GM12878 (cell line): ENCODE measurements around the gene ARID3B. TPM values are rescaled to one million over a fixed set of nuclear protein-coding genes. Genes with fewer than 3 reads are reported as not detected.

ENCODE experiments used
- KLF5 ChIP-seq: fragments of 450-650 bp; IDR thresholded peaks from 2 replicates; pipeline ENCODE4 v1.6.1; 2014; ENCODE audit warnings: mild to moderate bottlenecking; ENCODE audit not compliant: partially characterized antibody
- SMC3 ChIP-seq: IDR thresholded peaks from 2 replicates; pipeline ENCODE4 v1.6.1; 2011; ENCODE audit warnings: low read length, improper control_type of control experiment, borderline replicate concordance
- YY1 ChIP-seq: IDR thresholded peaks from 2 replicates; pipeline ENCODE4 v1.6.1; 2011; ENCODE audit warnings: low read depth, mild to moderate bottlenecking, low read length
- ZBED1 ChIP-seq: IDR thresholded peaks from 2 replicates; pipeline ENCODE4 v1.6.1; 2016; ENCODE audit warnings: borderline replicate concordance
- ZNF592 ChIP-seq: fragments of 450-650 bp; IDR thresholded peaks from 2 replicates; pipeline ENCODE4 v1.6.1; 2017; ENCODE audit warnings: mild to moderate bottlenecking, moderate library complexity
- polyA plus RNA-seq, 11 experiments: library from polyadenylated mRNA; depleted of rRNA in 4 of 11; unstranded in 6 of 11; stranded (reverse) in 5 of 11; fragments of >200 nt; fragmentation: Nextera tagmentation in 4 of 11; fragmentation: Illumina TruSeq in 1 of 11; extraction: Ambion mirVana in 4 of 11; extraction: Trizol in 1 of 11; gene quantifications; 1 replicate in 1 of 11; 2 replicates in 10 of 11; pipeline versions ENCODE4 v1.2.1 to v1.2.3, GENCODE V29; 2011 to 2016; ENCODE audit warnings: inconsistent platforms in 2 of 11, missing spikeins in 2 of 11, low read depth in 1 of 11
- total RNA-seq, 4 experiments: library from RNA; depleted of rRNA in 3 of 4; stranded (reverse); fragments of >200 nt in 3 of 4; fragmentation: Illumina TruSeq in 1 of 4; extraction: Trizol in 1 of 4; gene quantifications; 2 replicates each; pipeline versions ENCODE4 v1.2.1 to v1.2.3, GENCODE V29; 2013 to 2021
- TF ChIP-seq, protein P1 (sequence below): fragments of 450-650 bp; formaldehyde crosslinking; IDR thresholded peaks from 2 replicates; pipeline ENCODE4 v1.4.0; 2020; ENCODE audit warnings: mild to moderate bottlenecking, moderate library complexity
- TF ChIP-seq, protein P2 (sequence below): fragments of 450-650 bp; IDR thresholded peaks from 2 replicates; pipeline ENCODE4 v1.6.1; 2017; ENCODE audit warnings: antibody characterized with exemption, mild to moderate bottlenecking, moderate library complexity
- TF ChIP-seq, protein P3 (sequence below), 3 experiments: IDR thresholded peaks in 2 of 3; conservative IDR thresholded peaks in 1 of 3; 2 replicates each; pipeline ENCODE4 v1.5.1; 2011; ENCODE audit warnings: low read depth in 3 of 3, low read length in 3 of 3, mild to moderate bottlenecking in 3 of 3, control low read depth in 2 of 3, moderate library complexity in 2 of 3, inconsistent platforms in 1 of 3, mixed read lengths in 1 of 3; ENCODE audit not compliant: control insufficient read depth in 2 of 3, insufficient read depth in 1 of 3; ENCODE audit errors: extremely low read depth in 1 of 3

Gene ARID3B
- total and polyA plus RNA-seq, 10 of the 15 experiments (the other 5 are each of a cell fraction or from before 2014, with no cell fraction given): 1.1 to 33.4 (median 24.0) TPM

DNA sequence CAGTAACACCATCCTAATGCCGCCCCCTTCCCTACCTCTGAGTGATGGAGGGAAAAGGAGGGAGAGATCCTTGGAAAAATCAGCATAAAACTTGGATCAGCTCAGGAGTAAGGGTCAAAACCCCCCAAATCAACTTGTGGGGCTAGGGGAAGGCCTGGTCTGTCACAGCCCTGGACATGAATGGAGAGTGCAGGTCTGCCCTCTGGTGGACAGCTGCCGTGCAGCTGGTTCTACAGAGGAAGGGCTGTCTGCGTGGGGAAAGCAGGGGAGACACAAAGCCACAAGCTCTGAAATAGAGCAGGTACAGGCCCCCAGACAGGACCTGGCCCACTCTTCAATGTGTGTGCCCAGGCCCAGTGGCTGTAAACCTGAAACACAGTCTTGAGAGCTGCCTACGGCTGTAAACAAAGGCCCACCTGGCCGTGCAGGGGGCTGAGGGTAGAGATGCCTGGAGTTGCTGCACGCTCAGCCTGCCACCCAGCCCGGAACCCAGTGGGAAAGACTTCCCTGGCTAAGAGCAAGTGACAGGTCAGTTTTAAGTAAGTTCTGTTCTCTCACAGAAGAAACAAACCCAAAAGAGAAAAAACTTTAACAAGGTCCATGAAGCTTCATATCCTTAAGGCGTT lies 91.0 kb downstream of the ARID3B start (continued):
- TF ChIP-seq, protein P1, sequence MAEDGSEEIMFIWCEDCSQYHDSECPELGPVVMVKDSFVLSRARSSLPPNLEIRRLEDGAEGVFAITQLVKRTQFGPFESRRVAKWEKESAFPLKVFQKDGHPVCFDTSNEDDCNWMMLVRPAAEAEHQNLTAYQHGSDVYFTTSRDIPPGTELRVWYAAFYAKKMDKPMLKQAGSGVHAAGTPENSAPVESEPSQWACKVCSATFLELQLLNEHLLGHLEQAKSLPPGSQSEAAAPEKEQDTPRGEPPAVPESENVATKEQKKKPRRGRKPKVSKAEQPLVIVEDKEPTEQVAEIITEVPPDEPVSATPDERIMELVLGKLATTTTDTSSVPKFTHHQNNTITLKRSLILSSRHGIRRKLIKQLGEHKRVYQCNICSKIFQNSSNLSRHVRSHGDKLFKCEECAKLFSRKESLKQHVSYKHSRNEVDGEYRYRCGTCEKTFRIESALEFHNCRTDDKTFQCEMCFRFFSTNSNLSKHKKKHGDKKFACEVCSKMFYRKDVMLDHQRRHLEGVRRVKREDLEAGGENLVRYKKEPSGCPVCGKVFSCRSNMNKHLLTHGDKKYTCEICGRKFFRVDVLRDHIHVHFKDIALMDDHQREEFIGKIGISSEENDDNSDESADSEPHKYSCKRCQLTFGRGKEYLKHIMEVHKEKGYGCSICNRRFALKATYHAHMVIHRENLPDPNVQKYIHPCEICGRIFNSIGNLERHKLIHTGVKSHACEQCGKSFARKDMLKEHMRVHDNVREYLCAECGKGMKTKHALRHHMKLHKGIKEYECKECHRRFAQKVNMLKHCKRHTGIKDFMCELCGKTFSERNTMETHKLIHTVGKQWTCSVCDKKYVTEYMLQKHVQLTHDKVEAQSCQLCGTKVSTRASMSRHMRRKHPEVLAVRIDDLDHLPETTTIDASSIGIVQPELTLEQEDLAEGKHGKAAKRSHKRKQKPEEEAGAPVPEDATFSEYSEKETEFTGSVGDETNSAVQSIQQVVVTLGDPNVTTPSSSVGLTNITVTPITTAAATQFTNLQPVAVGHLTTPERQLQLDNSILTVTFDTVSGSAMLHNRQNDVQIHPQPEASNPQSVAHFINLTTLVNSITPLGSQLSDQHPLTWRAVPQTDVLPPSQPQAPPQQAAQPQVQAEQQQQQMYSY: no peak
- TF ChIP-seq ZBED1: no peak
- TF ChIP-seq KLF5: no peak
- TF ChIP-seq SMC3: peak; percentile 77
- TF ChIP-seq, protein P2, sequence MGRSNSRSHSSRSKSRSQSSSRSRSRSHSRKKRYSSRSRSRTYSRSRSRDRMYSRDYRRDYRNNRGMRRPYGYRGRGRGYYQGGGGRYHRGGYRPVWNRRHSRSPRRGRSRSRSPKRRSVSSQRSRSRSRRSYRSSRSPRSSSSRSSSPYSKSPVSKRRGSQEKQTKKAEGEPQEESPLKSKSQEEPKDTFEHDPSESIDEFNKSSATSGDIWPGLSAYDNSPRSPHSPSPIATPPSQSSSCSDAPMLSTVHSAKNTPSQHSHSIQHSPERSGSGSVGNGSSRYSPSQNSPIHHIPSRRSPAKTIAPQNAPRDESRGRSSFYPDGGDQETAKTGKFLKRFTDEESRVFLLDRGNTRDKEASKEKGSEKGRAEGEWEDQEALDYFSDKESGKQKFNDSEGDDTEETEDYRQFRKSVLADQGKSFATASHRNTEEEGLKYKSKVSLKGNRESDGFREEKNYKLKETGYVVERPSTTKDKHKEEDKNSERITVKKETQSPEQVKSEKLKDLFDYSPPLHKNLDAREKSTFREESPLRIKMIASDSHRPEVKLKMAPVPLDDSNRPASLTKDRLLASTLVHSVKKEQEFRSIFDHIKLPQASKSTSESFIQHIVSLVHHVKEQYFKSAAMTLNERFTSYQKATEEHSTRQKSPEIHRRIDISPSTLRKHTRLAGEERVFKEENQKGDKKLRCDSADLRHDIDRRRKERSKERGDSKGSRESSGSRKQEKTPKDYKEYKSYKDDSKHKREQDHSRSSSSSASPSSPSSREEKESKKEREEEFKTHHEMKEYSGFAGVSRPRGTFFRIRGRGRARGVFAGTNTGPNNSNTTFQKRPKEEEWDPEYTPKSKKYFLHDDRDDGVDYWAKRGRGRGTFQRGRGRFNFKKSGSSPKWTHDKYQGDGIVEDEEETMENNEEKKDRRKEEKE: no peak
- no peak for TF ChIP-seq ZNF592
- TF ChIP-seq YY1: peak; percentile 52; the same call in 1 of the 2 replicates
- TF ChIP-seq, protein P3, sequence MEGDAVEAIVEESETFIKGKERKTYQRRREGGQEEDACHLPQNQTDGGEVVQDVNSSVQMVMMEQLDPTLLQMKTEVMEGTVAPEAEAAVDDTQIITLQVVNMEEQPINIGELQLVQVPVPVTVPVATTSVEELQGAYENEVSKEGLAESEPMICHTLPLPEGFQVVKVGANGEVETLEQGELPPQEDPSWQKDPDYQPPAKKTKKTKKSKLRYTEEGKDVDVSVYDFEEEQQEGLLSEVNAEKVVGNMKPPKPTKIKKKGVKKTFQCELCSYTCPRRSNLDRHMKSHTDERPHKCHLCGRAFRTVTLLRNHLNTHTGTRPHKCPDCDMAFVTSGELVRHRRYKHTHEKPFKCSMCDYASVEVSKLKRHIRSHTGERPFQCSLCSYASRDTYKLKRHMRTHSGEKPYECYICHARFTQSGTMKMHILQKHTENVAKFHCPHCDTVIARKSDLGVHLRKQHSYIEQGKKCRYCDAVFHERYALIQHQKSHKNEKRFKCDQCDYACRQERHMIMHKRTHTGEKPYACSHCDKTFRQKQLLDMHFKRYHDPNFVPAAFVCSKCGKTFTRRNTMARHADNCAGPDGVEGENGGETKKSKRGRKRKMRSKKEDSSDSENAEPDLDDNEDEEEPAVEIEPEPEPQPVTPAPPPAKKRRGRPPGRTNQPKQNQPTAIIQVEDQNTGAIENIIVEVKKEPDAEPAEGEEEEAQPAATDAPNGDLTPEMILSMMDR (IDR thresholded peaks at IDR 0.05 in 2 of 3, conservative IDR thresholded peaks at IDR 0.05 in 1 of 3; ENCODE audit: control insufficient read depth in 2 of 3, extremely low read depth in 1 of 3, insufficient read depth in 1 of 3, low read depth in 3 of 3, low read length in 3 of 3): peak; percentile 91 to 96 (median 92)
- TF ChIP-seq, all 136 proteins: peak for 6
